ENCODE measurements around the gene RIMS4. TPM values are rescaled to one million over a fixed set of nuclear protein-coding genes. Genes with fewer than 3 reads are reported as not detected.

The RIMS4 gene
- total RNA-seq, 1 donor from 2014 or later, result 7.5 TPM

GRCh38 chr20:44709380-44709779 is 101.0 kb downstream of the RIMS4 start:
- no peak for TF ChIP-seq CTCF (conservative IDR thresholded peaks at IDR 0.05)
- Mint-ChIP-seq H3K27me3 (no peaks in the 10 kb centered on the region), H3K4me1 (ENCODE audit: unreplicated experiment) (peaks cover 9% of the 10 kb centered on the region), H3K4me3 (no peak overlapping the region), H3K9me3 (no peaks in the 10 kb centered on the region), H3K36me3 (no peaks in the 10 kb centered on the region), H3K27ac (no peak overlapping the region)
- DNase-seq (ENCODE audit: extremely low spot score, unreplicated experiment), result no peak

GRCh38 chr20:44707018-44707579 is 103.2 kb downstream of the RIMS4 start:
- Mint-ChIP-seq H3K4me1 (ENCODE audit: unreplicated experiment) (peaks cover 9% of the 10 kb centered on the region), H3K4me3 (no peak overlapping the region), H3K9me3 (no peaks in the 10 kb centered on the region), H3K27ac (no peak overlapping the region), H3K27me3 (no peaks in the 10 kb centered on the region), H3K36me3 (no peaks in the 10 kb centered on the region)
- TF ChIP-seq CTCF (conservative IDR thresholded peaks at IDR 0.05), result no peak
- DNase-seq (ENCODE audit: extremely low spot score, unreplicated experiment), result no peak

GRCh38 chr20:44706301-44707017 is 103.9 kb downstream of the RIMS4 start:
- H3K4me1 Mint-ChIP-seq (ENCODE audit: unreplicated experiment), result peaks cover 13% of the 10 kb centered on the region
- no peak for DNase-seq (ENCODE audit: extremely low spot score, unreplicated experiment)
- H3K36me3 Mint-ChIP-seq, result no peaks in the 10 kb centered on the region
- no peak overlapping the region for H3K27ac Mint-ChIP-seq
- no peak overlapping the region for H3K4me3 Mint-ChIP-seq
- H3K9me3 Mint-ChIP-seq, result no peaks in the 10 kb centered on the region
- H3K27me3 Mint-ChIP-seq, result no peaks in the 10 kb centered on the region
- no peak for TF ChIP-seq CTCF (conservative IDR thresholded peaks at IDR 0.05)

GRCh38 chr20:44705364-44706094 is 104.8 kb downstream of the RIMS4 start:
- Mint-ChIP-seq H3K4me1 (ENCODE audit: unreplicated experiment) (peaks cover 18% of the 10 kb centered on the region), H3K9me3 (no peaks in the 10 kb centered on the region), H3K27ac (no peak overlapping the region), H3K36me3 (no peaks in the 10 kb centered on the region), H3K27me3 (no peaks in the 10 kb centered on the region), H3K4me3 (no peak overlapping the region)
- TF ChIP-seq CTCF (conservative IDR thresholded peaks at IDR 0.05), result no peak
- no peak for DNase-seq (ENCODE audit: extremely low spot score, unreplicated experiment)

GRCh38 chr20:44704551-44704971 is 105.8 kb downstream of the RIMS4 start:
- H3K9me3 Mint-ChIP-seq, result no peaks in the 10 kb centered on the region
- no peak for TF ChIP-seq CTCF (conservative IDR thresholded peaks at IDR 0.05)
- no peaks in the 10 kb centered on the region for H3K36me3 Mint-ChIP-seq
- H3K27me3 Mint-ChIP-seq, result no peaks in the 10 kb centered on the region
- H3K4me3 Mint-ChIP-seq, result no peak overlapping the region
- H3K4me1 Mint-ChIP-seq (ENCODE audit: unreplicated experiment), result peaks cover 18% of the 10 kb centered on the region
- no peak overlapping the region for H3K27ac Mint-ChIP-seq
- no peak for DNase-seq (ENCODE audit: extremely low spot score, unreplicated experiment)

All from type B pancreatic cell (in vitro differentiated cells).